ENCODE measurements around the gene ACOX3.

GRCh38 chr4:8345053-8345945 is 95.2 kb downstream of the ACOX3 start:
- TF ChIP-seq POLR2A (IDR thresholded peaks at IDR 0.05; ENCODE audit: low read length) (no peak), GATA1 (IDR thresholded peaks at IDR 0.05; ENCODE audit: low read depth, low read length) (no peak)

All from erythroblast (primary cell).